NB4 (cell line): ENCODE results near the gene GAPVD1.
"Not testable (repeated sequence)": the region's sequence is repeated elsewhere in the genome, so short reads cannot be mapped to it uniquely, and the experiment has no call there.

ENCODE experiments used
- DNase-seq: peaks from one replicate; pipeline ENCODE4 v3.0.0; 2010; ENCODE audit warnings: low read depth
- H3K4me3 ChIP-seq: one replicate; pipeline ENCODE4 v1.5.1; 2011; ENCODE audit warnings: mild to moderate bottlenecking, low read depth, low read length, moderate library complexity
- CTCF ChIP-seq: IDR thresholded peaks from one replicate; pipeline ENCODE4 v1.5.1; 2012; ENCODE audit warnings: low read depth, low read length
- MYC ChIP-seq: IDR thresholded peaks from 2 replicates; pipeline ENCODE4 v1.6.1; 2011; ENCODE audit warnings: low read depth, low read length
- POLR2A ChIP-seq: IDR thresholded peaks from 2 replicates; pipeline ENCODE4 v1.6.1; 2011; ENCODE audit warnings: mild to moderate bottlenecking; ENCODE audit not compliant: insufficient read length; ENCODE audit errors: extremely low read depth
- TF ChIP-seq, protein P1 (sequence below): IDR thresholded peaks from 2 replicates; pipeline ENCODE4 v1.6.1; 2011; ENCODE audit warnings: low read depth, low read length

Gene GAPVD1, protein sequence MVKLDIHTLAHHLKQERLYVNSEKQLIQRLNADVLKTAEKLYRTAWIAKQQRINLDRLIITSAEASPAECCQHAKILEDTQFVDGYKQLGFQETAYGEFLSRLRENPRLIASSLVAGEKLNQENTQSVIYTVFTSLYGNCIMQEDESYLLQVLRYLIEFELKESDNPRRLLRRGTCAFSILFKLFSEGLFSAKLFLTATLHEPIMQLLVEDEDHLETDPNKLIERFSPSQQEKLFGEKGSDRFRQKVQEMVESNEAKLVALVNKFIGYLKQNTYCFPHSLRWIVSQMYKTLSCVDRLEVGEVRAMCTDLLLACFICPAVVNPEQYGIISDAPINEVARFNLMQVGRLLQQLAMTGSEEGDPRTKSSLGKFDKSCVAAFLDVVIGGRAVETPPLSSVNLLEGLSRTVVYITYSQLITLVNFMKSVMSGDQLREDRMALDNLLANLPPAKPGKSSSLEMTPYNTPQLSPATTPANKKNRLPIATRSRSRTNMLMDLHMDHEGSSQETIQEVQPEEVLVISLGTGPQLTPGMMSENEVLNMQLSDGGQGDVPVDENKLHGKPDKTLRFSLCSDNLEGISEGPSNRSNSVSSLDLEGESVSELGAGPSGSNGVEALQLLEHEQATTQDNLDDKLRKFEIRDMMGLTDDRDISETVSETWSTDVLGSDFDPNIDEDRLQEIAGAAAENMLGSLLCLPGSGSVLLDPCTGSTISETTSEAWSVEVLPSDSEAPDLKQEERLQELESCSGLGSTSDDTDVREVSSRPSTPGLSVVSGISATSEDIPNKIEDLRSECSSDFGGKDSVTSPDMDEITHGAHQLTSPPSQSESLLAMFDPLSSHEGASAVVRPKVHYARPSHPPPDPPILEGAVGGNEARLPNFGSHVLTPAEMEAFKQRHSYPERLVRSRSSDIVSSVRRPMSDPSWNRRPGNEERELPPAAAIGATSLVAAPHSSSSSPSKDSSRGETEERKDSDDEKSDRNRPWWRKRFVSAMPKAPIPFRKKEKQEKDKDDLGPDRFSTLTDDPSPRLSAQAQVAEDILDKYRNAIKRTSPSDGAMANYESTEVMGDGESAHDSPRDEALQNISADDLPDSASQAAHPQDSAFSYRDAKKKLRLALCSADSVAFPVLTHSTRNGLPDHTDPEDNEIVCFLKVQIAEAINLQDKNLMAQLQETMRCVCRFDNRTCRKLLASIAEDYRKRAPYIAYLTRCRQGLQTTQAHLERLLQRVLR (N-terminal part only)

GRCh38 chr9:125261501-125262293, at the start of gene GAPVD1:
TSS of gene GAPVD1 (plus strand) at chr9:125261826. CDS start at chr9:125298922, 37,096 bp downstream.
- DNase-seq = peak; percentile 95
- TF ChIP-seq MYC (peak; percentile 74), POLR2A (peak; percentile 51), CTCF (peak; percentile 26)
- TF ChIP-seq, protein P1, sequence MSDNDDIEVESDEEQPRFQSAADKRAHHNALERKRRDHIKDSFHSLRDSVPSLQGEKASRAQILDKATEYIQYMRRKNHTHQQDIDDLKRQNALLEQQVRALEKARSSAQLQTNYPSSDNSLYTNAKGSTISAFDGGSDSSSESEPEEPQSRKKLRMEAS = peak; percentile 51; the same call in 1 of the 2 replicates
- peak within 1 kb of the TSS; percentile 93 for H3K4me3 ChIP-seq

DNA sequence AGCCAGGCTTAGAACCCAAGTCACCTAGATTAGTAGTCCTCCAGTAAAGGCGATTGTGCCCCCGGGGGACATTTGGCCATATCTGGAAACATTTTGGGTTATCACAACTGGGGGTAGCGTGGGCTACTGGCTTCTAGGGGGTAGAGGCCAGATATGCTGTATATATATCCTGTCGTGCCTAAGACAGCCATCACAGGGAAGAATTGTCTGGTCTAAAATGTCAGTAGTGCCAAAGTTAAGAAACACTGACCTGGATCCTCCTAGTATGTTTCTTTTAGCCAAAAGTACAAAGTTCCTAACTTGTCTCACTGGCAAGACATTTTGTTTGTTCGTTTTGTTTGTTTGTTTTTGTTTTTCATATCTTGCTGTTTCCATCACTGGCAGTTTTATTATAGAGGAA, 47.4 kb upstream of the GAPVD1 start:
- no peak overlapping the region for H3K4me3 ChIP-seq
- TF ChIP-seq POLR2A (no peak), MYC (no peak), CTCF (no peak)
- TF ChIP-seq, protein P1 = no peak
- no peak for DNase-seq

DNA sequence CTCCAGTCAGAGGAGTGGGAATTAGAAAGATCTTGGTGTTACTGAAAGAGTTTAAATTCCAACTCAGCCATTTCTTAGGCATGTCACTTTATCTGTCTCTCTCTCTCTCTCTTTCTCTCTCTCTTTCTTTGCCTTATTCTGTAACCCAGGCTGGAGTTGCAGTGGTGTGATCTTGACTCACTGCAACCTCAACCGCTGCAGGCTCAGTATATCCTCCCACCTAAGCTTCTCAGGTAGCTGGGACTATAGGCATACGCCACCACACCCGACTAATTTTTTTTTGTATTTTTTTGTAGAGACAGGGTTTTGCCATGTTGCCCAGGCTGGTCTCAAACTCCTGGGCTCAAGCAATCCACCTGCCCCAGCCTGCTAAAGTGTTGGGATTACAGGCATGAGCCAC, 43.0 kb upstream of the GAPVD1 start:
- no peak for DNase-seq
- TF ChIP-seq MYC (no peak), CTCF (no peak), POLR2A (no peak)
- TF ChIP-seq, protein P1 = no peak
- H3K4me3 ChIP-seq = no peak overlapping the region

DNA sequence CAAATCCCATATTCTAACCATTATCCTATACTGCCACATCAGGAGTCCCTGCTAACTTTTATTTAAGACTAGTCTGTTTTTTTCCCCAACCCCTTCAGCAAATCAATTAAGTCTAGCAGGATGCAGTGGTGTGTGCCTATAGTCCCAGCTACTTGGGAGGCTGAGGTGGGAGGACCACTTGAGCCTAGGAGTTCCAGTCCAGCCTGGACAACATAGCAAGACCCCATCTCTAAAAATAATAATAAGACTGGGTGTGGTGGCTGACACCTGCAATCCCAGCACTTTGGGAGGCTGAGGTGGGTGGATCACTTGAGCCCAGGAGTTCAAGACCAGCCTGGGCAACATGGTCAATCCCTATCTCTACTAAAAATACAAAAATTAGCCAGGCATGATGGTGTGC, 36.8 kb upstream of the GAPVD1 start:
- not testable (repeated sequence) for H3K4me3 ChIP-seq, DNase-seq

GRCh38 chr9:125227761-125228160, 33.9 kb upstream of the GAPVD1 start:
- no peak for TF ChIP-seq MYC
- no peak for DNase-seq
- H3K4me3 ChIP-seq = no peak overlapping the region

DNA sequence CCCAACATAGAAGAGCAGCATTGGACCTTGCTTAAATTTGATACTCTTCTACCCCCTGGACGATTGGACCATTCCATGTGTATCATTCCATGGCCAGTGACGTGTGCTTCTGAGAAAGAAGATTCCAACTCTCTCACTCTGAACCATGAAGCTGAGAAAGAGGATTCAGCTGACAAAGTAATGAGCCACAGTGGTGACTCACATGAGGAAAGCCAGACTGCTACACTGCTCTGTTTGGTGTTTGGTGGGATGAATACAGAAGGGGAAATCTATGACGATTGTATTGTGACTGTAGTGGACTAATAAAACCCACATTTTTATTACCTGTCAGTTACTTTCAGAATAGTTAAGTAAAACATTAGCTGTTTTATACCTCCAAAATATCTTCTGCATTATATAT, 27.9 kb upstream of the GAPVD1 start:
- no peak overlapping the region for H3K4me3 ChIP-seq
- TF ChIP-seq POLR2A (no peak), CTCF (no peak), MYC (no peak)
- TF ChIP-seq, protein P1 = no peak
- peak; percentile 32 for DNase-seq

- DNase-seq, H3K4me3 ChIP-seq: not testable (repeated sequence)
Measured at GRCh38 chr9:125234099-125234498, 27.5 kb upstream of the GAPVD1 start.
